Measurements from ENCODE around the gene MRPS26. TPM values are rescaled to one million over a fixed set of nuclear protein-coding genes. Genes with fewer than 3 reads are reported as not detected.

The MRPS26 gene
- total and polyA plus RNA-seq, 4 donors, result 29.8 to 67.8 (median 57.3) TPM

- H3K9ac ChIP-seq (ENCODE audit: insufficient read depth in 1 of 2, low read length in 2 of 2), result no peak overlapping the region
- peaks cover 0 to 4% (median 0%) of the 10 kb centered on the region in 3 donors for H3K27me3 ChIP-seq (ENCODE audit: control insufficient read depth in 3 of 3, insufficient read depth in 3 of 3, low read length in 2 of 3)
- H3K27ac ChIP-seq (ENCODE audit: low read depth in 1 of 2, low read length in 1 of 2), result no peak overlapping the region
- WGBS, 2 donors, result 30 to 47% methylated on average over 10 of the region's 10 CpGs
- peaks cover 0 to 6% (median 0%) of the 10 kb centered on the region in 4 donors for H3K9me3 ChIP-seq (ENCODE audit: control insufficient read depth in 4 of 4, insufficient read depth in 3 of 4, low read length in 3 of 4)
- no peaks in the 10 kb centered on the region for H3K36me3 ChIP-seq (ENCODE audit: control insufficient read depth in 4 of 4, insufficient read depth in 4 of 4, low read length in 4 of 4)
- ATAC-seq (ENCODE audit: insufficient read depth, low FRiP score) (no peak), DNase-seq (no peak)
- no peak for TF ChIP-seq CTCF (IDR thresholded peaks at IDR 0.05; ENCODE audit: control extremely low read depth, extremely low read depth)
- H3K4me3 ChIP-seq, result no peak overlapping the region
- peaks cover 0 to 3% (median 0%) of the 10 kb centered on the region in 5 donors for H3K4me1 ChIP-seq (ENCODE audit: control insufficient read depth in 5 of 5, insufficient read depth in 5 of 5, low read length in 5 of 5)
Observed at GRCh38 chr20:3093861-3094361, 48.1 kb downstream of the MRPS26 start.

- H3K9ac ChIP-seq (ENCODE audit: insufficient read depth in 1 of 2, low read length in 2 of 2), result no peak overlapping the region
- no peak overlapping the region for H3K4me3 ChIP-seq
- ATAC-seq (ENCODE audit: insufficient read depth, low FRiP score) (no peak), DNase-seq (no peak)
- peaks cover 0 to 3% (median 0%) of the 10 kb centered on the region in 5 donors for H3K4me1 ChIP-seq (ENCODE audit: control insufficient read depth in 5 of 5, insufficient read depth in 5 of 5, low read length in 5 of 5)
- H3K27me3 ChIP-seq (ENCODE audit: control insufficient read depth in 3 of 3, insufficient read depth in 3 of 3, low read length in 2 of 3), result peaks cover 0 to 4% (median 0%) of the 10 kb centered on the region in 3 donors
- 89 to 91% methylated on average over 13 of the region's 13 CpGs for WGBS, 2 donors
- TF ChIP-seq CTCF (IDR thresholded peaks at IDR 0.05; ENCODE audit: control extremely low read depth, extremely low read depth), result no peak
- H3K36me3 ChIP-seq (ENCODE audit: control insufficient read depth in 4 of 4, insufficient read depth in 4 of 4, low read length in 4 of 4), result no peaks in the 10 kb centered on the region
- peaks cover 0 to 6% (median 0%) of the 10 kb centered on the region in 4 donors for H3K9me3 ChIP-seq (ENCODE audit: control insufficient read depth in 4 of 4, insufficient read depth in 3 of 4, low read length in 3 of 4)
- H3K27ac ChIP-seq (ENCODE audit: low read depth in 1 of 2, low read length in 1 of 2), result no peak overlapping the region
Observed at GRCh38 chr20:3094848-3095629, 49.2 kb downstream of the MRPS26 start.

Other genes with a start within 250 kb of the MRPS26 start
- gene CPXM1, start 245.4 kb upstream of the MRPS26 start, total RNA-seq, result 10 to 100 TPM in 1 of 2 donors, 1 to 10 TPM in 1; 5.1 to 29.1 TPM
- gene CPXM1, start 245.4 kb upstream of the MRPS26 start, polyA plus RNA-seq, result 1 to 10 TPM; 1.5 to 3.3 TPM
- not detected for gene C20orf141, start 231.1 kb upstream of the MRPS26 start, total RNA-seq
- gene C20orf141, start 231.1 kb upstream of the MRPS26 start, polyA plus RNA-seq, result not detected
- not detected for gene TMEM239, start 229.7 kb upstream of the MRPS26 start, total RNA-seq
- gene TMEM239, start 229.7 kb upstream of the MRPS26 start, polyA plus RNA-seq, result not detected
- 10 to 100 TPM; 33.5 to 36.6 TPM for gene PCED1A, start 205.4 kb upstream of the MRPS26 start, total RNA-seq
- gene PCED1A, start 205.4 kb upstream of the MRPS26 start, polyA plus RNA-seq, result 10 to 100 TPM; 26.2 to 40.4 TPM
- 10 to 100 TPM; 26.1 to 44.1 TPM for gene VPS16, start 205.3 kb upstream of the MRPS26 start, total RNA-seq
- gene VPS16, start 205.3 kb upstream of the MRPS26 start, polyA plus RNA-seq, result 10 to 100 TPM; 41.0 to 53.4 TPM
- gene PTPRA, start 172.6 kb upstream of the MRPS26 start, total RNA-seq, result 10 to 100 TPM; 47.8 to 92.1 TPM
- gene PTPRA, start 172.6 kb upstream of the MRPS26 start, polyA plus RNA-seq, result 10 to 100 TPM; 17.8 to 32.3 TPM
- gene GNRH2, start 2.4 kb upstream of the MRPS26 start, total RNA-seq, result under 1 TPM in 1 of 2 donors, not detected in 1; 0.46 TPM
- gene GNRH2, start 2.4 kb upstream of the MRPS26 start, polyA plus RNA-seq, result under 1 TPM; 0.14 to 0.16 TPM
- not detected for gene OXT, start 25.6 kb downstream of the MRPS26 start, total RNA-seq
- gene OXT, start 25.6 kb downstream of the MRPS26 start, polyA plus RNA-seq, result not detected
- not detected for gene AVP, start 38.7 kb downstream of the MRPS26 start, total RNA-seq
- not detected for gene AVP, start 38.7 kb downstream of the MRPS26 start, polyA plus RNA-seq
- gene FASTKD5, start 113.8 kb downstream of the MRPS26 start, total RNA-seq, result 10 to 100 TPM; 14.8 to 16.4 TPM
- 10 to 100 TPM in 1 of 2 donors, 1 to 10 TPM in 1; 8.6 to 12.4 TPM for gene FASTKD5, start 113.8 kb downstream of the MRPS26 start, polyA plus RNA-seq
- gene UBOX5, start 113.8 kb downstream of the MRPS26 start, total RNA-seq, result 1 to 10 TPM; 5.5 to 6.3 TPM
- 1 to 10 TPM; 4.0 TPM for gene UBOX5, start 113.8 kb downstream of the MRPS26 start, polyA plus RNA-seq
- 10 to 100 TPM; 13.9 to 18.6 TPM for gene LZTS3, start 127.5 kb downstream of the MRPS26 start, total RNA-seq
- 10 to 100 TPM in 1 of 2 donors, 1 to 10 TPM in 1; 8.8 to 12.4 TPM for gene LZTS3, start 127.5 kb downstream of the MRPS26 start, polyA plus RNA-seq
- 10 to 100 TPM; 44.3 to 95.1 TPM for gene DDRGK1, start 158.6 kb downstream of the MRPS26 start, total RNA-seq
- gene DDRGK1, start 158.6 kb downstream of the MRPS26 start, polyA plus RNA-seq, result 10 to 100 TPM; 78.2 to 93.6 TPM
- gene ITPA, start 163.4 kb downstream of the MRPS26 start, total RNA-seq, result 10 to 100 TPM; 32.7 to 65.0 TPM
- 10 to 100 TPM; 67.2 to 95.8 TPM for gene ITPA, start 163.4 kb downstream of the MRPS26 start, polyA plus RNA-seq
- 1 to 10 TPM in 1 of 2 donors, under 1 TPM in 1; 0.40 to 8.8 TPM for gene SLC4A11, start 193.1 kb downstream of the MRPS26 start, total RNA-seq
- 1 to 10 TPM; 2.8 to 6.5 TPM for gene SLC4A11, start 193.1 kb downstream of the MRPS26 start, polyA plus RNA-seq